GM12878 (cell line): ENCODE data around the gene DBNL. TPM values are rescaled to one million over a fixed set of nuclear protein-coding genes. Genes with fewer than 3 reads are reported as not detected.
A peak's percentile ranks its signal among the peaks of the same experiment; 100 is the strongest.

Experiments
- ATAC-seq: fragments of 200-7000 bp; cut with Tn5 transposase; 3 replicates; pipeline ENCODE4 v1.9.1; 2020; ENCODE audit warnings: mild to moderate bottlenecking, moderate library complexity
- BruUV-seq: library from RNA; stranded (reverse); fragments of 400-500 nt; replicated peaks from 2 replicates; lab custom pipeline; 2021; lab: Mats Ljungman, UMichigan
- CTCF ChIA-PET: fragments of 300-600 bp; sonication (Branson Sonifier 250); formaldehyde crosslinking; extraction: SDS; loops from one replicate; lab custom pipeline; 2021; ENCODE audit warnings: inconsistent platforms; lab: Yijun Ruan, JAX
- POLR2A ChIA-PET: fragments of 350-600 bp; formaldehyde crosslinking; extraction: SDS; loops from one replicate; lab custom pipeline; 2021; ENCODE audit warnings: inconsistent platforms; lab: Charles Lee
- RAD21 ChIA-PET: fragments of 300-600 bp; sonication (Branson Sonifier 250); formaldehyde crosslinking; loops from one replicate; lab custom pipeline; 2023; ENCODE audit warnings: antibody characterized with exemption; ENCODE audit not compliant: unreplicated experiment; lab: Charles Lee
- SMC1A ChIA-PET: fragments of 300-600 bp; sonication (Branson Sonifier 250); formaldehyde crosslinking; loops from one replicate; lab custom pipeline; 2023; ENCODE audit not compliant: unreplicated experiment, uncharacterized antibody; lab: Charles Lee
- DNase-seq: peaks from one replicate; pipeline ENCODE4 v3.0.0-alpha.2; 2011; ENCODE audit warnings: low read depth, low spot score
- FAIRE-seq: peaks from 3 replicates; lab custom pipeline; 2011; peaks lifted over from hg19 to GRCh38; lab: Jason Lieb, UNC
- H2AFZ ChIP-seq: 2 replicates; pipeline ENCODE4 v1.6.0; 2011; ENCODE audit warnings: low read depth, low read length, control low read depth; ENCODE audit not compliant: control insufficient read depth
- H3K27ac ChIP-seq: 2 replicates; pipeline ENCODE4 v1.5.1; 2011; ENCODE audit warnings: control low read depth; ENCODE audit not compliant: control insufficient read depth, insufficient read depth
- H3K27me3 ChIP-seq, 2 experiments: replicated peaks in 1 of 2; 2 replicates each; pipeline versions ENCODE4 v1.6.0 to v1.6.1; 2011; ENCODE audit warnings: low read length in 1 of 2; ENCODE audit not compliant: control insufficient read depth in 2 of 2, insufficient read depth in 2 of 2
- H3K36me3 ChIP-seq, 2 experiments: 2 replicates each; pipeline ENCODE4 v1.5.1; 2011; ENCODE audit warnings: low read length in 1 of 2; ENCODE audit not compliant: control insufficient read depth in 2 of 2, insufficient read depth in 2 of 2
- H3K4me1 ChIP-seq: 2 replicates; pipeline ENCODE4 v1.6.1; 2011; ENCODE audit warnings: mild to moderate bottlenecking, low read length, moderate library complexity, mixed read lengths; ENCODE audit not compliant: control insufficient read depth, insufficient read depth
- H3K4me2 ChIP-seq: 2 replicates; pipeline ENCODE4 v1.6.0; 2011; ENCODE audit warnings: control low read depth; ENCODE audit not compliant: control insufficient read depth, insufficient read depth
- H3K4me3 ChIP-seq: fragments of 200-600 bp; sonication (generic); 2 replicates; pipeline ENCODE4 v1.5.1; 2016
- H3K79me2 ChIP-seq: 2 replicates; pipeline ENCODE4 v1.6.0; 2011; ENCODE audit warnings: low read length; ENCODE audit not compliant: control insufficient read depth, insufficient read depth
- H3K9ac ChIP-seq: 2 replicates; pipeline ENCODE4 v1.8.0; 2011; ENCODE audit warnings: low read length, control low read depth, mixed read lengths; ENCODE audit not compliant: control insufficient read depth, insufficient read depth
- H3K9me3 ChIP-seq: replicated peaks from 3 replicates; pipeline ENCODE4 v1.5.1; 2011; ENCODE audit warnings: mild to moderate bottlenecking, low read length; ENCODE audit not compliant: control insufficient read depth, insufficient read depth
- H4K20me1 ChIP-seq: 2 replicates; pipeline ENCODE4 v1.6.0; 2011; ENCODE audit not compliant: control insufficient read depth, insufficient read depth
- CBFB ChIP-seq: IDR thresholded peaks from 2 replicates; pipeline ENCODE4 v1.6.1; 2016; ENCODE audit warnings: antibody characterized with exemption, low read depth
- CHD4 ChIP-seq: fragments of 200-600 bp; sonication (generic); IDR thresholded peaks from 2 replicates; pipeline ENCODE4 v1.6.1; 2016; ENCODE audit warnings: mild to moderate bottlenecking
- HDAC6 ChIP-seq: fragments of 200-600 bp; sonication (generic); IDR thresholded peaks from one replicate; pipeline ENCODE4 v1.8.0; 2017; ENCODE audit warnings: antibody characterized with exemption; ENCODE audit not compliant: unreplicated experiment
- JUNB ChIP-seq: IDR thresholded peaks from 2 replicates; pipeline ENCODE4 v1.6.1; 2016; ENCODE audit warnings: antibody characterized with exemption, mild to moderate bottlenecking
- KAT2A ChIP-seq: conservative IDR thresholded peaks from 2 replicates; pipeline ENCODE4 v1.6.1; 2011; ENCODE audit warnings: low read depth, low read length; ENCODE audit not compliant: control insufficient read depth
- POLR2A ChIP-seq: IDR thresholded peaks from 2 replicates; pipeline ENCODE4 v1.6.1; 2011; ENCODE audit warnings: low read depth, mild to moderate bottlenecking, low read length
- SP1 ChIP-seq: IDR thresholded peaks from one replicate; pipeline ENCODE4 v1.6.1; 2011; ENCODE audit warnings: low read depth, low read length
- TCF7 ChIP-seq: IDR thresholded peaks from 2 replicates; pipeline ENCODE4 v1.6.1; 2014; ENCODE audit warnings: antibody characterized with exemption, borderline replicate concordance
- WGBS: methylation state at CpG from one replicate; pipeline ENCODE4 v1.1.6; 2016; ENCODE audit warnings: low lambda C conversion rate; ENCODE audit not compliant: insufficient replicate concordance, insufficient coverage; ENCODE audit errors: missing lambda C conversion rate; 5-methylcytosine and 5-hydroxymethylcytosine counted together
- in situ Hi-C: fragments of 300-500 bp; cut with MboI; formaldehyde crosslinking; loops from 9 replicates; pipeline ENCODE4 v1.14.3; 2018; ENCODE audit warnings: mixed read lengths
- intact Hi-C: fragments of 100-400 bp; cut with micrococcal nuclease; formaldehyde crosslinking; loops from one replicate; pipeline ENCODE4 v1.14.2; 2022; ENCODE audit not compliant: unreplicated experiment
- polyA plus RNA-seq, 11 experiments: library from polyadenylated mRNA; depleted of rRNA in 4 of 11; unstranded in 6 of 11; stranded (reverse) in 5 of 11; fragments of >200 nt; fragmentation: Nextera tagmentation in 4 of 11; fragmentation: Illumina TruSeq in 1 of 11; extraction: Ambion mirVana in 4 of 11; extraction: Trizol in 1 of 11; gene quantifications; 1 replicate in 1 of 11; 2 replicates in 10 of 11; pipeline versions ENCODE4 v1.2.1 to v1.2.3, GENCODE V29; 2011 to 2016; ENCODE audit warnings: inconsistent platforms in 2 of 11, missing spikeins in 2 of 11, low read depth in 1 of 11
- total RNA-seq, 4 experiments: library from RNA; depleted of rRNA in 3 of 4; stranded (reverse); fragments of >200 nt in 3 of 4; fragmentation: Illumina TruSeq in 1 of 4; extraction: Trizol in 1 of 4; gene quantifications; 2 replicates each; pipeline versions ENCODE4 v1.2.1 to v1.2.3, GENCODE V29; 2013 to 2021
- TF ChIP-seq, protein P1 (sequence below): fragments of 450-650 bp; IDR thresholded peaks from 2 replicates; pipeline ENCODE4 v1.6.1; 2016; ENCODE audit warnings: mild to moderate bottlenecking, moderate library complexity, borderline replicate concordance
- TF ChIP-seq, protein P2 (sequence below): fragments of 450-650 bp; IDR thresholded peaks from 2 replicates; pipeline ENCODE4 v1.6.1; 2018; ENCODE audit warnings: borderline replicate concordance, mild to moderate bottlenecking; ENCODE audit not compliant: partially characterized antibody

The DBNL gene
- total and polyA plus RNA-seq, 10 of the 15 experiments (the other 5 are each of a cell fraction or from before 2014, with no cell fraction given): 4.1 to 179 (median 84.3) TPM

GRCh38 chr7:44052771-44053365 is 8.4 kb downstream of the DBNL start (continued):
- TF ChIP-seq, protein P1, sequence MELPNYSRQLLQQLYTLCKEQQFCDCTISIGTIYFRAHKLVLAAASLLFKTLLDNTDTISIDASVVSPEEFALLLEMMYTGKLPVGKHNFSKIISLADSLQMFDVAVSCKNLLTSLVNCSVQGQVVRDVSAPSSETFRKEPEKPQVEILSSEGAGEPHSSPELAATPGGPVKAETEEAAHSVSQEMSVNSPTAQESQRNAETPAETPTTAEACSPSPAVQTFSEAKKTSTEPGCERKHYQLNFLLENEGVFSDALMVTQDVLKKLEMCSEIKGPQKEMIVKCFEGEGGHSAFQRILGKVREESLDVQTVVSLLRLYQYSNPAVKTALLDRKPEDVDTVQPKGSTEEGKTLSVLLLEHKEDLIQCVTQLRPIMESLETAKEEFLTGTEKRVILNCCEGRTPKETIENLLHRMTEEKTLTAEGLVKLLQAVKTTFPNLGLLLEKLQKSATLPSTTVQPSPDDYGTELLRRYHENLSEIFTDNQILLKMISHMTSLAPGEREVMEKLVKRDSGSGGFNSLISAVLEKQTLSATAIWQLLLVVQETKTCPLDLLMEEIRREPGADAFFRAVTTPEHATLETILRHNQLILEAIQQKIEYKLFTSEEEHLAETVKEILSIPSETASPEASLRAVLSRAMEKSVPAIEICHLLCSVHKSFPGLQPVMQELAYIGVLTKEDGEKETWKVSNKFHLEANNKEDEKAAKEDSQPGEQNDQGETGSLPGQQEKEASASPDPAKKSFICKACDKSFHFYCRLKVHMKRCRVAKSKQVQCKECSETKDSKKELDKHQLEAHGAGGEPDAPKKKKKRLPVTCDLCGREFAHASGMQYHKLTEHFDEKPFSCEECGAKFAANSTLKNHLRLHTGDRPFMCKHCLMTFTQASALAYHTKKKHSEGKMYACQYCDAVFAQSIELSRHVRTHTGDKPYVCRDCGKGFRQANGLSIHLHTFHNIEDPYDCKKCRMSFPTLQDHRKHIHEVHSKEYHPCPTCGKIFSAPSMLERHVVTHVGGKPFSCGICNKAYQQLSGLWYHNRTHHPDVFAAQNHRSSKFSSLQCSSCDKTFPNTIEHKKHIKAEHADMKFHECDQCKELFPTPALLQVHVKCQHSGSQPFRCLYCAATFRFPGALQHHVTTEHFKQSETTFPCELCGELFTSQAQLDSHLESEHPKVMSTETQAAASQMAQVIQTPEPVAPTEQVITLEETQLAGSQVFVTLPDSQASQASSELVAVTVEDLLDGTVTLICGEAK: no peak
- TF ChIP-seq POLR2A: peak; percentile 53
- no peak for TF ChIP-seq CHD4
- TF ChIP-seq TCF7: no peak
- TF ChIP-seq JUNB: no peak

- H3K27ac ChIP-seq: no peak overlapping the region
- H3K9me3 ChIP-seq: no peaks in the 10 kb centered on the region; the same call in 2 of the 3 replicates
- peaks cover 3% of the 10 kb centered on the region; the same call in 1 of the 2 replicates for H4K20me1 ChIP-seq
- ATAC-seq: no peak
- WGBS: 100% methylated on average over 7 of the region's 7 CpGs
- ChIA-PET RAD21 (no interaction called here), POLR2A (no interaction called here), CTCF (no interaction called here), SMC1A (interaction anchor here (0.6 kb wide), 1 partner anchor 313 kb away, joined by 3 read pairs; no protein-coding TSS in a partner anchor)
- no peak overlapping the region for H3K4me2 ChIP-seq
- intact Hi-C loops (no loop called here), in situ Hi-C loops (no loop called here)
- no TSS peak for BruUV-seq
- no peak overlapping the region for H3K4me3 ChIP-seq
- H3K27me3 ChIP-seq: no peaks in the 10 kb centered on the region
- no peak for FAIRE-seq
- peaks cover 40 to 61% of the 10 kb centered on the region in 2 experiments for H3K36me3 ChIP-seq
- H3K9ac ChIP-seq: no peak overlapping the region
- peak; percentile 32 for TF ChIP-seq POLR2A
- TF ChIP-seq HDAC6: no peak
- TF ChIP-seq CBFB: no peak
- no peak for TF ChIP-seq SP1
- TF ChIP-seq KAT2A: no peak
- TF ChIP-seq, protein P2, sequence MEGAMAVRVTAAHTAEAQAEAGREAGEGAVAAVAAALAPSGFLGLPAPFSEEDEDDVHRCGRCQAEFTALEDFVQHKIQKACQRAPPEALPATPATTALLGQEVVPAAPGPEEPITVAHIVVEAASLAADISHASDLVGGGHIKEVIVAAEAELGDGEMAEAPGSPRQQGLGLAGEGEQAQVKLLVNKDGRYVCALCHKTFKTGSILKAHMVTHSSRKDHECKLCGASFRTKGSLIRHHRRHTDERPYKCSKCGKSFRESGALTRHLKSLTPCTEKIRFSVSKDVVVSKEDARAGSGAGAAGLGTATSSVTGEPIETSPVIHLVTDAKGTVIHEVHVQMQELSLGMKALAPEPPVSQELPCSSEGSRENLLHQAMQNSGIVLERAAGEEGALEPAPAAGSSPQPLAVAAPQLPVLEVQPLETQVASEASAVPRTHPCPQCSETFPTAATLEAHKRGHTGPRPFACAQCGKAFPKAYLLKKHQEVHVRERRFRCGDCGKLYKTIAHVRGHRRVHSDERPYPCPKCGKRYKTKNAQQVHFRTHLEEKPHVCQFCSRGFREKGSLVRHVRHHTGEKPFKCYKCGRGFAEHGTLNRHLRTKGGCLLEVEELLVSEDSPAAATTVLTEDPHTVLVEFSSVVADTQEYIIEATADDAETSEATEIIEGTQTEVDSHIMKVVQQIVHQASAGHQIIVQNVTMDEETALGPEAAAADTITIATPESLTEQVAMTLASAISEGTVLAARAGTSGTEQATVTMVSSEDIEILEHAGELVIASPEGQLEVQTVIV: no peak
- no peaks in the 10 kb centered on the region for H3K79me2 ChIP-seq
- DNase-seq: no peak
- H2AFZ ChIP-seq: no peak overlapping the region
- H3K4me1 ChIP-seq: peaks cover 24% of the 10 kb centered on the region
Observed at GRCh38 chr7:44056681-44057080, 12.2 kb downstream of the DBNL start.
